Endodermal cell (in vitro differentiated cells): Measurements from ENCODE around the gene EMX1. TPM values are rescaled to one million over a fixed set of nuclear protein-coding genes. Genes with fewer than 3 reads are reported as not detected.

Experiments
- DNase-seq: peaks from one replicate; pipeline ENCODE4 v3.0.0-alpha.2; 2017
- H3K27ac ChIP-seq: 2 replicates; pipeline ENCODE4 v1.5.1; 2013; ENCODE audit warnings: mild to moderate bottlenecking, low read depth, low read length, moderate library complexity
- H3K27me3 ChIP-seq: 2 replicates; pipeline ENCODE4 v1.6.1; 2013; ENCODE audit warnings: mild to moderate bottlenecking, low read length, moderate library complexity; ENCODE audit not compliant: insufficient read depth, control insufficient read depth, poor library complexity, severe bottlenecking
- H3K36me3 ChIP-seq: 2 replicates; pipeline ENCODE4 v1.7.0; 2013; ENCODE audit warnings: mild to moderate bottlenecking, low read length, moderate library complexity; ENCODE audit not compliant: control insufficient read depth, insufficient read depth
- H3K4me1 ChIP-seq: one replicate; pipeline ENCODE4 v1.7.0; 2013; ENCODE audit warnings: low read length; ENCODE audit not compliant: control insufficient read depth, insufficient read depth
- H3K4me3 ChIP-seq: 2 replicates; pipeline ENCODE4 v1.5.1; 2013; ENCODE audit warnings: mild to moderate bottlenecking, low read length, moderate library complexity
- H3K9ac ChIP-seq: 2 replicates; pipeline ENCODE4 v1.6.1; 2013; ENCODE audit warnings: mild to moderate bottlenecking, low read length, moderate library complexity; ENCODE audit not compliant: poor library complexity, severe bottlenecking; ENCODE audit errors: extremely low read depth
- H3K9me3 ChIP-seq: 2 replicates; pipeline ENCODE4 v1.6.1; 2013; ENCODE audit warnings: mild to moderate bottlenecking, low read length, moderate library complexity; ENCODE audit not compliant: control insufficient read depth
- H3K27ac Mint-ChIP-seq: 2 replicates; pipeline ENCODE4 v1.8.0; 2020; ENCODE audit warnings: mixed read lengths
- H3K27me3 Mint-ChIP-seq: 2 replicates; pipeline ENCODE4 v1.8.0; 2021; ENCODE audit warnings: mild to moderate bottlenecking, mixed read lengths; ENCODE audit not compliant: insufficient read depth
- H3K36me3 Mint-ChIP-seq: 2 replicates; pipeline ENCODE4 v1.8.0; 2020; ENCODE audit warnings: low read depth, mixed read lengths
- H3K4me1 Mint-ChIP-seq: 2 replicates; pipeline ENCODE4 v1.8.0; 2020; ENCODE audit warnings: mixed read lengths
- H3K4me3 Mint-ChIP-seq: 2 replicates; pipeline ENCODE4 v1.8.0; 2020; ENCODE audit warnings: mild to moderate bottlenecking, moderate library complexity, mixed read lengths
- H3K9me3 Mint-ChIP-seq: 2 replicates; pipeline ENCODE4 v1.8.0; 2020; ENCODE audit warnings: mild to moderate bottlenecking, mixed read lengths
- CTCF ChIP-seq: fragments of 200-600 bp; sonication (generic); conservative IDR thresholded peaks from 2 replicates; pipeline ENCODE4 v1.5.0; 2021; ENCODE audit warnings: antibody characterized with exemption, mild to moderate bottlenecking
- WGBS, 2 experiments: methylation state at CpG; one replicate each; pipeline versions ENCODE4 v1.1.5 to v1.1.7; 2013; ENCODE audit warnings: missing lambda C conversion rate in 2 of 2, mixed read lengths in 1 of 2; ENCODE audit not compliant: insufficient coverage in 1 of 2, insufficient read length in 1 of 2; 5-methylcytosine and 5-hydroxymethylcytosine counted together
- total RNA-seq, 2 donors: library from RNA; stranded (reverse); fragmentation: NEBNext Ultra II Directional in 1 of 2; extraction: Animal tissue kit (Norgen Biotek cat#: 25700) in 1 of 2; gene quantifications; 2 replicates in 1 of 2; 3 replicates in 1 of 2; pipeline ENCODE4 v1.2.1, GENCODE V29; 2021

EMX1 gene
- total RNA-seq, 2 donors from 2014 or later, result 0.35 to 1.1 TPM

- Histone ChIP-seq H3K9me3 (no peaks in the 10 kb centered on the region), H3K27me3 (no peaks in the 10 kb centered on the region), H3K27ac (no peak overlapping the region), H3K9ac (no peak overlapping the region), H3K4me3 (no peak overlapping the region), H3K4me1 (no peaks in the 10 kb centered on the region), H3K36me3 (no peaks in the 10 kb centered on the region)
- DNase-seq, result peak; percentile 77
- peaks cover 14% of the 10 kb centered on the region for H3K27me3 Mint-ChIP-seq
- TF ChIP-seq CTCF, result no peak
- H3K27ac Mint-ChIP-seq, result no peak overlapping the region
- no peaks in the 10 kb centered on the region for H3K9me3 Mint-ChIP-seq
- peaks cover 3% of the 10 kb centered on the region for H3K36me3 Mint-ChIP-seq
- peaks cover 10% of the 10 kb centered on the region for H3K4me1 Mint-ChIP-seq
- no peak overlapping the region for H3K4me3 Mint-ChIP-seq
- 54% methylated on average over 6 of the region's 6 CpGs; no CpG with 5 or more reads in 1 of the 2 experiments for WGBS, 2 experiments
These were observed 23.5 kb downstream of the EMX1 start for GRCh38 chr2:72940786-72941185.

GRCh38 chr2:72942293-72942692, 25.0 kb downstream of the EMX1 start:
- no peak for TF ChIP-seq CTCF
- no peaks in the 10 kb centered on the region for H3K9me3 Mint-ChIP-seq
- DNase-seq, result no peak
- Histone ChIP-seq H3K4me3 (no peak overlapping the region), H3K9ac (no peak overlapping the region), H3K9me3 (no peaks in the 10 kb centered on the region), H3K4me1 (no peaks in the 10 kb centered on the region), H3K27me3 (no peaks in the 10 kb centered on the region), H3K27ac (no peak overlapping the region), H3K36me3 (no peaks in the 10 kb centered on the region)
- WGBS, 2 experiments, result 94 to 96% methylated on average over 4 to 8 of the region's 8 CpGs
- H3K4me3 Mint-ChIP-seq, result no peak overlapping the region
- no peak overlapping the region for H3K27ac Mint-ChIP-seq
- peaks cover 11% of the 10 kb centered on the region for H3K27me3 Mint-ChIP-seq
- H3K4me1 Mint-ChIP-seq, result peaks cover 10% of the 10 kb centered on the region
- peaks cover 3% of the 10 kb centered on the region for H3K36me3 Mint-ChIP-seq

GRCh38 chr2:72942881-72943418, 25.6 kb downstream of the EMX1 start:
- Mint-ChIP-seq H3K27ac (no peak overlapping the region), H3K4me1 (peaks cover 10% of the 10 kb centered on the region), H3K36me3 (peaks cover 3% of the 10 kb centered on the region), H3K27me3 (peaks cover 10% of the 10 kb centered on the region), H3K4me3 (no peak overlapping the region), H3K9me3 (no peaks in the 10 kb centered on the region)
- H3K27ac ChIP-seq, result no peak overlapping the region
- 92 to 98% methylated on average over 4 to 8 of the region's 8 CpGs for WGBS, 2 experiments
- no peaks in the 10 kb centered on the region for H3K9me3 ChIP-seq
- H3K4me3 ChIP-seq, result no peak overlapping the region
- H3K9ac ChIP-seq, result no peak overlapping the region
- no peaks in the 10 kb centered on the region for H3K27me3 ChIP-seq
- no peak for TF ChIP-seq CTCF
- H3K36me3 ChIP-seq, result no peaks in the 10 kb centered on the region
- no peak for DNase-seq
- H3K4me1 ChIP-seq, result no peaks in the 10 kb centered on the region
